Measurements from ENCODE around the gene BCLAF1.
"Not testable (repeated sequence)": the region's sequence is repeated elsewhere in the genome, so short reads cannot be mapped to it uniquely, and the experiment has no call there.

The BCLAF1 gene

GRCh38 chr6:136308469-136308868 is 18.8 kb upstream of the BCLAF1 start:
- not testable (repeated sequence) for DNase-seq (ENCODE audit: low spot score)

GRCh38 chr6:136307351-136307750 is 17.7 kb upstream of the BCLAF1 start:
- no peak for DNase-seq (ENCODE audit: low spot score)

GRCh38 chr6:136306466-136306865 is 16.8 kb upstream of the BCLAF1 start:
- no peak for DNase-seq (ENCODE audit: low spot score)

- DNase-seq (ENCODE audit: low spot score): no peak
Observed at GRCh38 chr6:136304410-136304809, 14.8 kb upstream of the BCLAF1 start.

GRCh38 chr6:136303516-136303915 is 13.9 kb upstream of the BCLAF1 start:
- DNase-seq (ENCODE audit: low spot score): no peak

GRCh38 chr6:136294621-136295020 is 5.0 kb upstream of the BCLAF1 start:
- DNase-seq (ENCODE audit: low spot score): no peak

- DNase-seq (ENCODE audit: low spot score): peak; percentile 85
Observed at GRCh38 chr6:136290410-136291010, 864 bp upstream of the BCLAF1 start.

GRCh38 chr6:136289327-136289578 is 393 bp downstream of the BCLAF1 start:
- peak; percentile 93 for DNase-seq (ENCODE audit: low spot score)

- peak; percentile 89 for DNase-seq (ENCODE audit: low spot score)
Observed at GRCh38 chr6:136288566-136289326, 900 bp downstream of the BCLAF1 start.

- DNase-seq (ENCODE audit: low spot score): no peak
Observed at GRCh38 chr6:136284909-136285308, 4.7 kb downstream of the BCLAF1 start.

- no peak for DNase-seq (ENCODE audit: low spot score)
Observed at GRCh38 chr6:136282906-136283305, 6.7 kb downstream of the BCLAF1 start.

- DNase-seq (ENCODE audit: low spot score): no peak
Observed at GRCh38 chr6:136280032-136280609, 9.5 kb downstream of the BCLAF1 start.

GRCh38 chr6:136274062-136274461 is 15.6 kb downstream of the BCLAF1 start:
- DNase-seq (ENCODE audit: low spot score): no peak

- no peak for DNase-seq (ENCODE audit: low spot score)
Observed at GRCh38 chr6:136265101-136265500, 24.5 kb downstream of the BCLAF1 start.

GRCh38 chr6:136262940-136263339 is 26.7 kb downstream of the BCLAF1 start:
- no peak for DNase-seq (ENCODE audit: low spot score)

- no peak for DNase-seq (ENCODE audit: low spot score)
Observed at GRCh38 chr6:136254851-136255466, 34.7 kb downstream of the BCLAF1 start.

- DNase-seq (ENCODE audit: low spot score): no peak
Observed at GRCh38 chr6:136253734-136254133, 35.9 kb downstream of the BCLAF1 start.

GRCh38 chr6:136252441-136252840 is 37.2 kb downstream of the BCLAF1 start:
- DNase-seq (ENCODE audit: low spot score): no peak

GRCh38 chr6:136251394-136251793 is 38.3 kb downstream of the BCLAF1 start:
- no peak for DNase-seq (ENCODE audit: low spot score)

- DNase-seq (ENCODE audit: low spot score): no peak
Observed at GRCh38 chr6:136250686-136251008, 39.0 kb downstream of the BCLAF1 start.

GRCh38 chr6:136249811-136250685 is 39.6 kb downstream of the BCLAF1 start, which contains the start of gene MTFR2:
Gene MTFR2 (minus strand): TSS chr6:136250311. CDS start chr6:136249099, 1,212 bp downstream.
- peak; percentile 96 for DNase-seq (ENCODE audit: low spot score)

- DNase-seq (ENCODE audit: low spot score): no peak
Observed at GRCh38 chr6:136249336-136249735, 40.3 kb downstream of the BCLAF1 start.
